Endothelial cell of umbilical vein (primary cell): ENCODE measurements around the gene GNPAT. TPM values are rescaled to one million over a fixed set of nuclear protein-coding genes. Genes with fewer than 3 reads are reported as not detected.

ENCODE experiments used
- BruUV-seq: library from RNA; stranded (reverse); fragments of 400-500 nt; replicated peaks from 2 replicates; lab custom pipeline; 2021; lab: Mats Ljungman, UMichigan
- CTCF ChIA-PET: fragments of 300-600, 350-600 bp; sonication (Branson Sonifier 250); formaldehyde crosslinking; loops from one replicate; lab custom pipeline; 2021; ENCODE audit warnings: antibody characterized with exemption, inconsistent platforms; lab: Charles Lee
- POLR2A ChIA-PET: fragments of 300-600, 350-600 bp; sonication (Branson Sonifier 250); formaldehyde crosslinking; loops from one replicate; lab custom pipeline; 2021; ENCODE audit warnings: antibody characterized with exemption, inconsistent platforms; lab: Charles Lee
- DNase-seq: peaks from one replicate; pipeline ENCODE4 v3.0.0-alpha.2; 2011; ENCODE audit warnings: low read depth, low spot score
- FAIRE-seq: peaks from 2 replicates; lab custom pipeline; 2011; peaks lifted over from hg19 to GRCh38; lab: Jason Lieb, UNC
- H2AFZ ChIP-seq: 2 replicates; pipeline ENCODE4 v1.6.0; 2012; ENCODE audit warnings: low read depth, low read length, control low read depth, inconsistent platforms
- H3K27ac ChIP-seq: 2 replicates; pipeline ENCODE4 v1.5.1; 2011; ENCODE audit warnings: low read depth, mild to moderate bottlenecking, control low read depth, low read length, moderate library complexity; ENCODE audit not compliant: insufficient read depth
- H3K27me3 ChIP-seq, 2 experiments: 2 replicates each; pipeline versions ENCODE4 v1.6.0 to v1.6.1; 2011; ENCODE audit warnings: low read length in 2 of 2, mixed read lengths in 1 of 2; ENCODE audit not compliant: control insufficient read depth in 2 of 2, insufficient read depth in 2 of 2
- H3K36me3 ChIP-seq, 2 experiments: 2 replicates in 1 of 2; 3 replicates in 1 of 2; pipeline ENCODE4 v1.5.1; 2011; ENCODE audit warnings: low read length in 2 of 2, mild to moderate bottlenecking in 1 of 2, moderate library complexity in 1 of 2; ENCODE audit not compliant: control insufficient read depth in 2 of 2, insufficient read depth in 2 of 2; ENCODE audit errors: extremely low read depth in 1 of 2
- H3K4me1 ChIP-seq: 3 replicates; pipeline ENCODE4 v1.5.1; 2011; ENCODE audit warnings: mild to moderate bottlenecking, low read length; ENCODE audit not compliant: control insufficient read depth, insufficient read depth; ENCODE audit errors: extremely low read depth
- H3K4me2 ChIP-seq: 2 replicates; pipeline ENCODE4 v1.6.1; 2011; ENCODE audit warnings: low read length, control low read depth, mixed read lengths; ENCODE audit not compliant: insufficient read depth
- H3K4me3 ChIP-seq, 3 experiments: fragments of 200-600 bp in 1 of 3; sonication (generic), shearing (Covaris generic) in 1 of 3; replicated peaks in 1 of 3; 2 replicates each; pipeline ENCODE4 v1.5.1; 2011 to 2016; ENCODE audit warnings: control low read depth in 3 of 3, low read length in 3 of 3, mild to moderate bottlenecking in 2 of 3, inconsistent platforms in 1 of 3, low read depth in 1 of 3, moderate library complexity in 1 of 3; ENCODE audit not compliant: insufficient read depth in 1 of 3
- H3K79me2 ChIP-seq: 2 replicates; pipeline ENCODE4 v1.6.0; 2012; ENCODE audit warnings: low read length, inconsistent platforms; ENCODE audit not compliant: control insufficient read depth, insufficient read depth
- H3K9ac ChIP-seq: replicated peaks from 2 replicates; pipeline ENCODE3; 2011; ENCODE audit warnings: low read length, control low read depth; ENCODE audit not compliant: insufficient read depth; ENCODE audit errors: extremely low read depth
- H3K9me1 ChIP-seq: replicated peaks from 3 replicates; pipeline ENCODE4 v1.6.0; 2011; ENCODE audit warnings: mild to moderate bottlenecking, low read length; ENCODE audit not compliant: control insufficient read depth, insufficient read depth; ENCODE audit errors: extremely low read depth
- H3K9me3 ChIP-seq: replicated peaks from 2 replicates; pipeline ENCODE4 v1.5.1; 2012; ENCODE audit warnings: low read length, inconsistent platforms; ENCODE audit not compliant: control insufficient read depth, insufficient read depth
- H4K20me1 ChIP-seq: replicated peaks from 2 replicates; pipeline ENCODE3; 2011; ENCODE audit warnings: mild to moderate bottlenecking, low read length; ENCODE audit not compliant: control insufficient read depth, insufficient read depth; ENCODE audit errors: extremely low read depth
- EZH2 ChIP-seq: IDR thresholded peaks from 2 replicates; pipeline ENCODE4 v1.6.1; 2012; ENCODE audit warnings: borderline replicate concordance, low read depth, mild to moderate bottlenecking, moderate library complexity, low read length, inconsistent platforms; ENCODE audit not compliant: severe bottlenecking
- FOS ChIP-seq: IDR thresholded peaks from 2 replicates; pipeline ENCODE4 v1.6.1; 2011; ENCODE audit warnings: mild to moderate bottlenecking, low read length, moderate library complexity, borderline replicate concordance; ENCODE audit not compliant: insufficient read depth
- GATA2 ChIP-seq: IDR thresholded peaks from 2 replicates; pipeline ENCODE4 v1.7.0; 2011; ENCODE audit warnings: low read depth, mild to moderate bottlenecking, moderate library complexity, mixed read lengths, low read length; ENCODE audit not compliant: insufficient read length, insufficient read depth
- JUN ChIP-seq: IDR thresholded peaks from 2 replicates; pipeline ENCODE4 v1.6.1; 2011; ENCODE audit warnings: borderline replicate concordance, low read depth; ENCODE audit not compliant: insufficient read length, insufficient read depth
- MYC ChIP-seq: IDR thresholded peaks from one replicate; pipeline ENCODE4 v1.6.1; 2011; ENCODE audit warnings: mild to moderate bottlenecking, low read depth, low read length
- POLR2A ChIP-seq: IDR thresholded peaks from 2 replicates; pipeline ENCODE4 v1.6.1; 2012; ENCODE audit warnings: low read depth, mild to moderate bottlenecking, control low read depth, low read length
- POLR2AphosphoS5 ChIP-seq: IDR thresholded peaks from 2 replicates; pipeline ENCODE4 v1.6.1; 2012; ENCODE audit warnings: low read depth, mild to moderate bottlenecking, control low read depth, low read length, moderate library complexity; ENCODE audit not compliant: insufficient read depth
- dilution Hi-C: fragments of 300-500 bp; cut with MboI; formaldehyde crosslinking; loops from one replicate; pipeline ENCODE4 v1.15.0; 2019; ENCODE audit warnings: low sequenced_read_pairs; ENCODE audit not compliant: extremely low pct_ligation_motif_present
- intact Hi-C: fragments of 100-400 bp; cut with micrococcal nuclease; formaldehyde crosslinking; loops from one replicate; pipeline ENCODE4 v1.10.0; 2022
- polyA plus RNA-seq, 4 experiments: library from polyadenylated mRNA; depleted of rRNA in 3 of 4; stranded (reverse) in 3 of 4; unstranded in 1 of 4; fragments of >200 nt; gene quantifications; 2 replicates each; pipeline versions ENCODE4 v1.2.1 to v1.2.3, GENCODE V29; 2011 to 2012; ENCODE audit warnings: missing spikeins in 1 of 4
- total RNA-seq: library from RNA; stranded (reverse); gene quantifications from 2 replicates; pipeline ENCODE4 v1.2.3, GENCODE V29; 2021
- TF ChIP-seq, protein P1 (sequence below): IDR thresholded peaks from 2 replicates; pipeline ENCODE4 v1.6.1; 2011; ENCODE audit not compliant: insufficient read depth, insufficient read length
- TF ChIP-seq, protein P2 (sequence below), 2 donors: IDR thresholded peaks; 1 replicate in 1 of 2; 2 replicates in 1 of 2; pipeline ENCODE4 v1.5.1; 2011; ENCODE audit warnings: low read length in 2 of 2, mild to moderate bottlenecking in 2 of 2, moderate library complexity in 2 of 2, control low read depth in 1 of 2, inconsistent platforms in 1 of 2, low read depth in 1 of 2; ENCODE audit not compliant: insufficient read depth in 1 of 2; ENCODE audit errors: extremely low read depth in 1 of 2

GNPAT gene
- total and polyA plus RNA-seq, 2 donors (not counting 3 experiments of a cell fraction or from before 2014, with no cell fraction given), result 18.9 to 51.4 TPM

- Histone ChIP-seq H3K9me3 (no peaks in the 10 kb centered on the region), H3K36me3 (no peaks in the 10 kb centered on the region), H2AFZ (no peak overlapping the region), H3K27me3 (no peaks in the 10 kb centered on the region), H3K79me2 (no peaks in the 10 kb centered on the region), H3K4me2 (no peak overlapping the region), H3K4me3 (no peak overlapping the region), H4K20me1 (no peaks in the 10 kb centered on the region), H3K27ac (no peak overlapping the region), H3K4me1 (no peaks in the 10 kb centered on the region), H3K9ac (no peak overlapping the region), H3K9me1 (no peaks in the 10 kb centered on the region)
- DNase-seq (no peak), FAIRE-seq (no peak)
- dilution Hi-C loops (no loop called here), intact Hi-C loops (no loop called here)
- ChIA-PET POLR2A (no interaction called here), CTCF (no interaction called here)
- BruUV-seq, result no TSS peak
- TF ChIP-seq JUN, result no peak
- TF ChIP-seq POLR2AphosphoS5, result no peak
- TF ChIP-seq EZH2, result no peak
- TF ChIP-seq MYC, result no peak
- TF ChIP-seq GATA2, result no peak
- TF ChIP-seq FOS, result no peak
- TF ChIP-seq, protein P1, sequence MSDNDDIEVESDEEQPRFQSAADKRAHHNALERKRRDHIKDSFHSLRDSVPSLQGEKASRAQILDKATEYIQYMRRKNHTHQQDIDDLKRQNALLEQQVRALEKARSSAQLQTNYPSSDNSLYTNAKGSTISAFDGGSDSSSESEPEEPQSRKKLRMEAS, result no peak
- TF ChIP-seq, protein P2, sequence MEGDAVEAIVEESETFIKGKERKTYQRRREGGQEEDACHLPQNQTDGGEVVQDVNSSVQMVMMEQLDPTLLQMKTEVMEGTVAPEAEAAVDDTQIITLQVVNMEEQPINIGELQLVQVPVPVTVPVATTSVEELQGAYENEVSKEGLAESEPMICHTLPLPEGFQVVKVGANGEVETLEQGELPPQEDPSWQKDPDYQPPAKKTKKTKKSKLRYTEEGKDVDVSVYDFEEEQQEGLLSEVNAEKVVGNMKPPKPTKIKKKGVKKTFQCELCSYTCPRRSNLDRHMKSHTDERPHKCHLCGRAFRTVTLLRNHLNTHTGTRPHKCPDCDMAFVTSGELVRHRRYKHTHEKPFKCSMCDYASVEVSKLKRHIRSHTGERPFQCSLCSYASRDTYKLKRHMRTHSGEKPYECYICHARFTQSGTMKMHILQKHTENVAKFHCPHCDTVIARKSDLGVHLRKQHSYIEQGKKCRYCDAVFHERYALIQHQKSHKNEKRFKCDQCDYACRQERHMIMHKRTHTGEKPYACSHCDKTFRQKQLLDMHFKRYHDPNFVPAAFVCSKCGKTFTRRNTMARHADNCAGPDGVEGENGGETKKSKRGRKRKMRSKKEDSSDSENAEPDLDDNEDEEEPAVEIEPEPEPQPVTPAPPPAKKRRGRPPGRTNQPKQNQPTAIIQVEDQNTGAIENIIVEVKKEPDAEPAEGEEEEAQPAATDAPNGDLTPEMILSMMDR (IDR thresholded peaks at IDR 0.05; ENCODE audit: extremely low read depth in 1 of 2, insufficient read depth in 1 of 2, low read depth in 1 of 2, low read length in 2 of 2), result no peak
- no peak for TF ChIP-seq POLR2A
These were observed 37.6 kb upstream of the GNPAT start for GRCh38 chr1:231203259-231204057.
